GM12873 (cell line): ENCODE results near the gene PPFIBP1.

Experiments
- CTCF ChIP-seq: IDR thresholded peaks from 2 replicates; pipeline ENCODE4 v1.5.1; 2012; ENCODE audit warnings: low read depth, mild to moderate bottlenecking, moderate library complexity, low read length, control low read depth; ENCODE audit not compliant: insufficient read depth; ENCODE audit errors: missing control alignments

The PPFIBP1 gene

GRCh38 chr12:27614386-27614785, 90.4 kb downstream of the PPFIBP1 start:
- no peak for TF ChIP-seq CTCF

DNA sequence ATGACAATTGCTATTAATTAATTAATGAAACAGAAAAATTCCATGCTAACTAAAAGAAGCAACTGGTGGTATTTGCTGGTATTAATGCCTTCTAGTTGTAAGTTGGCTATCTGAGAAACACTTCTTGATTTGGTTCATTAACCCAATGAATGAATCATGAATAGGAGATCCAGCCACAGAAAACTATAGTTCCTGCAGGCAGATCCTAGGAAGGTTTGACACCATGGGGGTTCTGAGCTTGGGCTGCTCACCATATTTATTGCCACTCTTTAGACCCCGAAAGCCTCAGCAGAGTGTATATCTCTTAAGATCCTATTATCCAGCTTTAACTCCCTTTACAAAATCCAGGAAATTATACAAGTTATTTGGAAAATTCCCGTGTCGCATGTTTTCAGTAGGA, 90.9 kb downstream of the PPFIBP1 start:
- no peak for TF ChIP-seq CTCF

GRCh38 chr12:27615331-27615891, 91.4 kb downstream of the PPFIBP1 start:
- TF ChIP-seq CTCF = no peak

- TF ChIP-seq CTCF = no peak
Observed at GRCh38 chr12:27616356-27617142, 92.5 kb downstream of the PPFIBP1 start.

GRCh38 chr12:27618836-27619235, 94.8 kb downstream of the PPFIBP1 start:
- TF ChIP-seq CTCF = no peak

- no peak for TF ChIP-seq CTCF
Observed at GRCh38 chr12:27619308-27619707, 95.3 kb downstream of the PPFIBP1 start.

DNA sequence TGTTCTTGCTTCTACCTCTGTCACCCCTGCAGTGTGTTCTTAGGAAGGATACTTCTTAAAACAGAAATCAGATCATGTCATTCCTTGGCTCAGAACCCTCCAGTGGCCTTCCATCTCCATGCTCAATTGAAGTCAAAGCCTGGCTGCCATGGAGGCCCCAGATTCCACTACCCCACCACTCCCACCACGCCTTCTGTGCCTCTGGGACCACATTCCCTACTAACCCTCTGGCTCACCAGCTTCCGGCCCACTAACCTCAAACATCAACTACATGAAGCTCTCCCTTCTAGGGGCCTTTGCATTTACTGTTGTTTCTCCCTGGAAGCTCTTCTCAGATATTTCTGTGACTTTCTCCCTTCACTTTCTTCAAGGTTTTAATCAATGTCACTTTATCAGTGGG, 96.1 kb downstream of the PPFIBP1 start:
- TF ChIP-seq CTCF = no peak
